Measurements from ENCODE around the gene TTYH3.

The TTYH3 gene

GRCh38 chr7:2637066-2637471 lies 5.3 kb downstream of the TTYH3 start:
- DNase-seq, result no peak

- DNase-seq, result no peak
Observed at GRCh38 chr7:2637505-2638223, 5.9 kb downstream of the TTYH3 start.

GRCh38 chr7:2638224-2638991 lies 6.6 kb downstream of the TTYH3 start:
- no peak for DNase-seq

- DNase-seq, result no peak
Observed at GRCh38 chr7:2639181-2639681, 7.4 kb downstream of the TTYH3 start.

- DNase-seq, result no peak
Observed at GRCh38 chr7:2639695-2640481, 8.1 kb downstream of the TTYH3 start.

- DNase-seq, result no peak
Observed at GRCh38 chr7:2640482-2640830, 8.7 kb downstream of the TTYH3 start.

GRCh38 chr7:2640846-2641316 lies 9.1 kb downstream of the TTYH3 start:
- no peak for DNase-seq

- DNase-seq, result no peak
Observed at GRCh38 chr7:2641406-2642393, 9.9 kb downstream of the TTYH3 start.

- no peak for DNase-seq
Observed at GRCh38 chr7:2643386-2644219, 11.8 kb downstream of the TTYH3 start.

- DNase-seq, result no peak
Observed at GRCh38 chr7:2644220-2644561, 12.4 kb downstream of the TTYH3 start.

GRCh38 chr7:2644562-2645273 lies 12.9 kb downstream of the TTYH3 start:
- DNase-seq, result no peak

GRCh38 chr7:2645274-2645868 lies 13.6 kb downstream of the TTYH3 start:
- peak; percentile 83 for DNase-seq

- DNase-seq, result no peak
Observed at GRCh38 chr7:2646336-2646679, 14.5 kb downstream of the TTYH3 start.

- no peak for DNase-seq
Observed at GRCh38 chr7:2646680-2647571, 15.1 kb downstream of the TTYH3 start.

GRCh38 chr7:2647594-2648172 lies 15.9 kb downstream of the TTYH3 start:
- no peak for DNase-seq

- DNase-seq, result no peak
Observed at GRCh38 chr7:2649139-2649838, 17.5 kb downstream of the TTYH3 start.

- no peak for DNase-seq
Observed at GRCh38 chr7:2649991-2650390, 18.2 kb downstream of the TTYH3 start.

GRCh38 chr7:2650451-2650850 lies 18.7 kb downstream of the TTYH3 start:
- no peak for DNase-seq

All from activated CD8-positive, alpha-beta memory T cell treated with anti-CD3 and anti-CD28 coated beads for 24 hours (primary cell).